ENCODE measurements around the gene ZNF532.
"Not testable (repeated sequence)": the region's sequence is repeated elsewhere in the genome, so short reads cannot be mapped to it uniquely, and the experiment has no call there.

The ZNF532 gene

DNA sequence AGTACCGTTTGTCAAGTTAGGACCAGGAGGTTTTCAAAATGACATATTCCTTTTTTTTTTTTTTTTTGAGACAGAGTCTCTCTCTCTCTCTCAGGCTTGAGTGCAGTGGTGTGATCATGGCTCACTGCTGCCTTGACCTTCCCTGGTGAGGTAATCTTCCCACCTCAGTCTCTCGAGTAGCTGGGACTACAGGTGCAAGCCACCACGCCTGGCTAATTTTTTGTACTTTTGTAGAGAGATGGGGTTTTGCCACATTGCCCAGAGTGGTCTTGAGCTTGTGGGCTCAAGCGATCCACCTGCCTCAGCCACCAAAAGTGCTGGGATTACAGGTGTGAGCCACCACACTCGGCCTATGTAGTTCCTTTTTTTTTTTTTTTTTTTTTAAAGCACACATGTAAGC, 147.1 kb downstream of the ZNF532 start:
- no peak for DNase-seq

DNA sequence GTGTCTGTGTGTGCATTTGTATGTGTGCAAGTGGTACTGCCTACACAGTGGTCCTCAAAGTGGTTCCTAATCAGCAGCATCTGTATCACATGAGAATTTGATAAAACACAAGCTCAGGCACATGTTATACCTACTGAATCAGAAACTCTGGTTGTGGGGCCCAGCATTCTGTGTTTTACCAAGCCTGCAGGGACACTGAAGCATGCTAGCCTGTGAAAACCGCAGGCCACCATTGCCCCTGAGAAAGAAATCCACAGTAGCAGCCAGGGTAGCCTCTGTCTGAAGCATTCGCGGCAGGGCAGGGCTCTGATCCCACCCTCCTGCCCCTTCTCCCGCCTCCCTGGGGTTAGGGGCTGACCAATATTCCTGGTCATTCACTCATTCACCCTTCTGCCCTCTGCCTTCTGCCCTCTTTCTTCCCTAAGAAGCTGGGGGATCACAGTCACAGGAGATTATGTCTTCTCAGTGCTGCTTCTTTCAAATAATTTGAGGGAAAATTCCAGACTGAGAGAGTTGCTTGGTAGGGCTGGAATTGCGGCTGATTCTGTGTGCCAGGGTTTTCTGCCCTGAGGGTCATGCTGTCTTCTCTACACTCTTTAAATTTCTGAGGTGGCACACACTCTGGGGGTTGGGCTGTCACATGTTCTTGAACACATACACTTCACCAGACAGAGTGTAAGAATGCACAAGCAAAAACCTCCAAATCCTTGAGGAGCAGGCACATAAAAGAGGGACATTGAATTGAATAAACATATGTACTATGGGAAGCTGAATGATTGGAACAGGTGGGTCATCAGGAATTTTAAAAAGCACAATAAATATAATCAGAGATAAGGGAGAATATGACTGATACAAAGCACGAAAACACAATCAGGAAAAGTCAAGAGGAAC, 148.4 kb downstream of the ZNF532 start:
- no peak for DNase-seq

- no peak for DNase-seq
Measured at GRCh38 chr18:59013744-59014143, 149.1 kb downstream of the ZNF532 start.

DNA sequence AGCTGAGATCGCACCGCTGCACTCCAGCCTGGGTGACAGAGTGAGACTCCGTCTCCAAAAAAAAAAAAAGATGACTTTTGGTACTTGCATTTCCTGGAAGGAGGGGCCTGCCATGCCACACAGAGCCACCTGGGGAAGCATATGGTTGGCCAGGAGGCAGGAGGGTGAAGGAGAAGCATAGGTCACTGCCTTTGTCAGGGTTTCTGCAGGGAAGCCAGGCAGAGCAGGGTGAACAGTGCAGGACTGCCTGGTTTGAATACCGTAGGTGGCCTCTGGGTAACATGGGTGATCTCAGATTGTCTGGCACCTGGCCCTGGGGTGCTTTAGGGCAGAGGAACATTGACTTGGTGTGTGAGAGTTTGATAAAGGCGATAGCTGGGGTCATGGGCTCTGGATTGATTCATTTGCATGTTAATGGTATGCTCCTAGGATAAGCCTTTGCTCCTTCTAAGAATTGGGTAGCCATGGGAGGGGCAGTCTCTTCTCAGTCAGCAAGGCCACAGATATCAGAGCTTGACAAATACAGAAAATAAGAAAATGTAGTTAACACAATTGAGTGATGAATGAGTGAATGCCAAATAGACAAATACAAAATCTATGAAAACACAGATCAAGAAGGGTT, 151.0 kb downstream of the ZNF532 start:
- DNase-seq: no peak

GRCh38 chr18:59021500-59021899, 156.8 kb downstream of the ZNF532 start:
- DNase-seq: no peak

DNA sequence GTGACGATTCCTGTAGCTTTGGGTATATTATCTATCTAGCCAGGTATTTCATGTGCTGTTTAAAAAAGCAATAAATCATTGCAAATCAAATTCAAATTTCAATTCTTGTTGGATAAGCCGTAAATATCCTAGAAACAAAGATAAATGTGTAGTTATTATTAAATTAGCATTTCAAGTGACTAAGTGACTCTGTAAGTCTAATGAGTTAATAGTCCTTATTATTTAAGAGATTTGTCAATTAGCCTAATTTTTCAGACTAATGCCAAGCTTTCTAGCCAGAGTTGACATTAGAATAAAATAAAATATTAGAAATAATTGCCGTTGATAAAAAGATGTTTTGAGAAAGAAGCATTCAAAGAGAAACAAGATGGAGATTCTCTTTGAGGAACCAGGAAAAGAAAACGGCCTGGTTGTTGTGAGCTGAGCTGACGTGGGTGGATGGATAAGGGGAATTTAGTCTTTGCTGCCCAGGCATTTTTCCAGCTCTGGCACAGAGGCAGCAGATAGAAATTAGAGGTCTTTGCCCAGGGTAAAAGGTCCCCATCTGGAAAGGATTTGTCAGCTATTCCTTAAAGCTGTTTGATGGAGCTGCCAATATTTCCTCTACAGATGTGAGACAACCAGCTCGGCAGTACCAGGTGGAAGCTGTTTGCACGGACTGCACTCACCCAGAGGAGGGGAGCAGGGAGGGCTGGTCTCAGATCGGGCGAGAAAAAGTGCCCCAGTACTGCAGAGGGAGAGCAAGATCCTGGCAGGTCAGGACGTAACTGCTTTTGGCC, 157.7 kb downstream of the ZNF532 start:
- no peak for DNase-seq

GRCh38 chr18:59024829-59025228, 160.2 kb downstream of the ZNF532 start:
- DNase-seq: no peak

GRCh38 chr18:59025532-59025931, 160.9 kb downstream of the ZNF532 start:
- not testable (repeated sequence) for DNase-seq

GRCh38 chr18:59026364-59026763, 161.7 kb downstream of the ZNF532 start:
- DNase-seq: no peak

GRCh38 chr18:59026831-59027410, 162.2 kb downstream of the ZNF532 start:
- no peak for DNase-seq

- no peak for DNase-seq
Measured at GRCh38 chr18:59029663-59030429, 165.2 kb downstream of the ZNF532 start.

GRCh38 chr18:59032308-59032707, 167.6 kb downstream of the ZNF532 start:
- no peak for DNase-seq

GRCh38 chr18:59033359-59033758, 168.7 kb downstream of the ZNF532 start:
- DNase-seq: no peak

- no peak for DNase-seq
Measured at GRCh38 chr18:59033974-59034373, 169.3 kb downstream of the ZNF532 start.

DNA sequence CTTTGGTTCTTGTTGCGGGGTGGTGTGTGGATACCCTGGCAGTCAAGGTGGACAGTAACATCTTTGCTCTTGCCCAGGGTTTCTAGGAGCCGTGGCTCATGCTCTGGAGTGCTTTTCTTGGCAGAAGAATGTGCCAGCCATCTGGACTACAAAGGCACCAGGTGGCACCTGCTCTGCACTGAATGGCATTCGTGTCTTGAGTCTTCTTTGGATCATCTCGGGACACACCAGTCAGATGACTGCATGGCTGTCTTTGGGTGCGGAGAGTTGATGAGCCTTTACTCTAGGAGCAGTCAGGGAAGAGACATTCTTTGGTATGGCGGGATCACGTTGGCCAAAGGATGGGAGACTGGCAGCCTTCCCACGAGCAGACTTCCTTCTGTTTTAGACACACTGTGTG, 170.9 kb downstream of the ZNF532 start:
- no peak for DNase-seq
